Daoy (cell line): ENCODE measurements around the gene ZNF224. TPM values are rescaled to one million over a fixed set of nuclear protein-coding genes. Genes with fewer than 3 reads are reported as not detected.
A peak's percentile ranks its signal among the peaks of the same experiment; 100 is the strongest.
"Not testable (repeated sequence)": the region's sequence is repeated elsewhere in the genome, so short reads cannot be mapped to it uniquely, and the experiment has no call there.

ENCODE experiments used
- DNase-seq: peaks from one replicate; pipeline ENCODE4 v3.0.0-alpha.2; 2015; ENCODE audit warnings: low read depth
- total RNA-seq: library from RNA; depleted of rRNA; stranded (reverse); fragments of >200 nt; shearing (Covaris generic); gene quantifications from 2 replicates; pipeline ENCODE4 v1.2.3, GENCODE V29; 2014; rRNA removed

ZNF224 gene
- total RNA-seq = 10.9 and 11.2 TPM in 2 replicates

DNA sequence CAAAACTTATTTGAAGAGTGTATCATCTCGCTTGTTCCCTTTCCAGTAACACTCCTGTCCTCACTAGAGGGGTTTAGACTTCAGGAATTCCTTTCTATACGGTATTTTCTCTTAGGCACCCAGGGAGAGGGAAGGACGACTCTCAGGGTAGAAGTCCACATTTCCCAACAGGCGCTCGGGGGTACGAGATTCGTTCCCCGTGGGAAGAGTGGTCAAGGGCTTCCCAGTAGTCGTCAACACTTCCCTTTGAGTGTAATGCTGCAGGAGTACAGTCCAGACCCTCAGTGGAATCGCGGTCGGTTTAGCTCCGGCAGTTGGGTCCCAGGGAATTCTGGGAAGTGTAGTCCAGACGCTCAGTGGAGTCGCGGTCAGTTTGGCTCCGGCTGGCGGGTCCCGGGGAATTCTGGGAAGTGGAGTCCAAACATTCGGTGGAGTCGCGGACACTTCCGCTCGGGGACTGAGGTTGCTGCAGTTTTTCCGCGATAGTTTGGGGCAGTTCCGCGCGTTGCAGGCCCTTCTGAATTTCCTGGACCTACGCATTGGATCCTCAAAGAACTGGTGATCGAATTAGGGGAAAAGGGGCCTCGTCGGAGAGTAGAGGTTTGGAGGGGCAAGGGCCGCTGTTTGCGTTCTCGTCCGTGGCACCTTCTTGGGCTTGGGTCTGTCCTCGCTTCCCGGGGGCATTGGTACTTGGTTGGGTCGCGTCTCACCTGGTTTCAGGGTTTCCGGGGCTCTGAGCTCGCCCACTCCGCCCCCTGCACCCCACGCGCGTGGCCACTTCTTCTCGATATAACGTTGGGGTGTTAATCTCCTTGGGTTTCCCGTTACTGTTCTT, at the start of gene ZNF224:
Gene ZNF224 (plus strand): TSS at position 431 of the 835 bp plus-strand sequence. CDS start 3,513 bp downstream, outside the sequence.
- DNase-seq = peak; percentile 94

DNA sequence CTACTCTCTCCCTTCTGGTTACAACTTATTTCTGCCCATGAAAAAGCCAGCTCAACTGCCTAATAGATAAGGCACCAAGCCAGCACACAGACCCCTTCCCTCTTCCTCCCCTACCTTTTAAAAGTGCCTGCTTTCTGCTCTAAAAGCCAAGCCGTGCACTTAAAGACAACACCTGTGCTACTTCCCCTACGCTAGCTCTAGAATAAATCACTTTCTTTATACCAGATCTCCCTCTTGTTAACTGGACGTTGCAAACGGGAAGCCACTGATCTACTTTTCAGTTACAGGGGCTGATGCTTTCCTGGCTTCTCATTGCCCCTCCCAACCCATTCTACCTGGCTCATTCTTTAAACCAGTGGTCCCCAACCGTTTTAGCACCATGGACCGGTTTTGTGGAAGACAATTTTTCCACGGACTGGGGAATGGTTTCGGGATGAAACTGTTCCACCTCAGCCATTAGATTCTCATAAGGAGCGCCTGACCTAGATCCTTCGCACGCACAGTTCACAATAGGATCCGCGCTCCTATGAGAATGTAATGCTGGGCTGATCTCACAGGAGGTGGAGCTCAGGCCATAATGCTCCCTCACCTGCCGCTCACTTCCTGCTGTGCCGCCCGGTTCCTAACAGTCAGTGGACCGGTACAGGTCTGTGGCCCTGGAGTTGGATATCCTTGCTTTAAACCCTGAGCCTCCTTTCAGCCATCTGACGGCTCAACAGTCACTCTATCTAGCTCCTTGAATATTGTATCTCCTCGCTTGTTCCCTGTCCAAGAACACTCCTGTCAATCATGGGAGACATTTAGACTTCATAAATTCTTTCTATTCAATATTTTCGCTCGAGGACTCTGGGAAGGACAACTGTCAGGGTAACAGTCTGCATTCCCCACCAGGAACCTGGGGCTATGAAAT, 43.2 kb upstream of the ZNF224 start:
- peak; percentile 13 for DNase-seq

DNA sequence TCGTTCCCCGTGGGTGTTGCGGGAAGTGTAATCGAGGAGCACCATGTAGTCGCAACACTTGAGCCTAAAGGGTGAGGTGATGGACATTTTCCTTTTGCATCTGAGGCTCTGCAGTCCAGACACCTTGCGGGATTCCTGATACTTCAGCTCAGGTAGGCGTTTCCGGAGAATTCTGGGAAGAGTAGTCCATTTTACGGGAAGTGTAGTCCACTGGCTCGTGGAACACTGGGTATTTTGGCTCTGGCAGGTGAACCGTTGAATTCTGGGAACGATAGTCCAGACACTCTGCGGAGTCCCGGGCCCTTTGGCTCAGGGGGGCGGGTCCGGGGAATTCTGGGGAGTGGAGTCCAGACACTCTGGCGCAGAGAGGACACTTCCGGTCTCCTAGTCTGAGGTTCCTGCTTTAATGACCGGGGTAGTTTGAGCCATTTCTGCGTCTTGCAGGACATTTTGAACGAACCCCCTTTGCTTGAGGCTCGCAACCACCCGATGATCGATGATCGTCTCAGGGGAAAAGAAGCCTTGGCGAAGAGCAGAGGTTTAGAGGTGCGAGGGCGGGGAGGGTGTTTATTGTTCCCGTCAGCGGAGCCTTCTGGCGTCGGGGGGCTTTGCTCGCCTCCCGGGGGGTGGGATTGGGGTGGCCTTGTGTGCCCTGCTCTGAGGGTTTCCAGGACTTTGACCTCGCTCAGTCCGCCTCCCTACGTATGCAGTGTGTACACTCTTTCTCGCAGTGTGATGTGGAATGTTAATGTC, 42.3 kb upstream of the ZNF224 start, which contains the start of gene ZNF223:
Gene ZNF223 (plus strand): TSS at position 387 of the 753 bp plus-strand sequence. CDS start 3,141 bp downstream, outside the sequence.
- peak; percentile 94 for DNase-seq

DNA sequence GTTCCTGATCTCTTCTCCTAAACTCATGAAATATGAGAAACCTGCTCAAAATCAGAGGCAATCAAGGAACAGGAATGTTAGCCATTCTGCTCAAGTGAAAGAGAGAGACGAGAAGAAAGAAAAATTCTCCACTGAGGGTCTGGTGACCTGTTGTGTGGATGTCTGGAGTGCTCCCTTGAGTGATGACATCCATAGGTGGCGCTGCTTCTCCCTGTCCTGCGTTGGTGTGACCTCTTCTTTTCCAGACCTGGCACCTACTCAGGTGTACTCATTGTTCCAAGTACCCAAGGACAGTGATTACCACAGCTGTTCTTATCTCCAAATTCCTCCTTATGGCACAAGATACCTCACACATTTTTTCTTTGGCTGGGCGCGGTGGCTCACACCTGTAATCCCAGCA, 38.3 kb upstream of the ZNF224 start:
- DNase-seq = no peak

DNA sequence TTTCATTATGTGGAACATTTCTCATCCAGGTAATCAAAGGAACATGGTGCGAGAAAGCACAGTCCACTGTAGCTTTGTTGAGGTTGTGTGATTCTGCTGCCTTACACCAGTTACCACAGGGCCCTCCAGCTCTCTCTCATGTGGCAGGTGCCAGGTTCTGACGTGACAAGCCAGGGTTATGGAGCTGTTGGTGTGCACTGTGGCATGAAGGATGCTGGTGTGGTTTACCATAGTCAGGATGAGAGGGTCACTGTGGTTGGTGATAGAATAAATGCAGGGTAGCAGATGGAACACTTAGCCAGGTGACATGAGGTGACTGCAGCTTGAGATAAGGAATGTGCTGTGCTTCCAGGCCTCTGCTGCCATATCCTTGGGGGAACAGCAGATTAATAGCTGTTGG, 34.9 kb upstream of the ZNF224 start:
- DNase-seq = no peak

DNA sequence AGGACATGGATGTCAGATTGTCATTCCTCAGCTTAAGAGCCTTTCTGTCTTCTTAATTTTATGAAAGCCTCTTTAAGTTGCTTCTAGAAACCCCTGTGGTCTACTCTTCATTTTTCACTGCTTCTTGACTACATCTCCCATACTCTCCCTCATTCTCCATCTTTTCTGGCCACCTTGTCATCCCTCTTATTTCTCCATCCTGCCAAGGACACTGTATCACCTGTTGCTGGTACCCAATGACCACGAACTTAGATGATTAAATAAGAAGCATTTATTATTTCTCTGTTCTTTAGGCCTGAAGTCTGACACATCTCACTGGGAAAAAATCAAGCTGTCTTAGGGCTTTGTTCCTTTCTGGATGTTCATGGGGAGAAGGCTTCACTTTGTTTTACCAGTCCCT, 33.1 kb upstream of the ZNF224 start:
- no peak for DNase-seq

DNA sequence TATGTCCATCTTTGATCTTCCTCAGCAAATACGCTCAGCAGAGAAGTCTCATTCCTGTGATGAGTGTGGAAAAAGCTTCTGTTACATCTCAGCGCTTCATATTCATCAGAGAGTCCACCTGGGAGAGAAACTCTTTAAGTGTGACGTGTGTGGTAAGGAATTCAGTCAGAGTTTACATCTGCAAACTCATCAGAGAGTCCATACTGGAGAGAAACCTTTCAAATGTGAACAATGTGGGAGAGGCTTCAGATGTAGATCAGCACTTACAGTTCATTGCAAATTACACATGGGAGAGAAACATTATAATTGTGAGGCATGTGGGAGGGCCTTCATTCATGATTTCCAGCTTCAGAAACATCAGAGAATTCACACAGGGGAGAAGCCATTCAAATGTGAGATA, 27.9 kb upstream of the ZNF224 start:
- DNase-seq = no peak

DNA sequence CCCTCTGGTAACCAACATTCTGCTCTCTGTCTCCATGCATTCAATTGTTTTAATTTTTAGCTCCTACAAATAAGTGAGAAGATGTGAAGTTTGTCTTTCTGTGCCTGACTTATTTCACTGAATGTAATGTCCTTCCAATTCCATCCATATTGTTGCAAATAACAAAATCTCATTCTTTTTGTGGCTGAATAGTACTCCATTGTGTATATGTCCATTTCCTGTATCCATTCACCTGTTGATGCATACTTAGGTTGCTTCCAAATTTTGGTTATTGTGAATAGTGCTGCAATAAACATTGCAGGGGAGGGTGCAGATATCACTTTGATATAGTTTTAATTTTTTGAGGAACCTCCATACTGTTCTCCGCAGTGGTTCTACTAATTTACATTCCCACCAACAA, 24.7 kb upstream of the ZNF224 start:
- no peak for DNase-seq

DNA sequence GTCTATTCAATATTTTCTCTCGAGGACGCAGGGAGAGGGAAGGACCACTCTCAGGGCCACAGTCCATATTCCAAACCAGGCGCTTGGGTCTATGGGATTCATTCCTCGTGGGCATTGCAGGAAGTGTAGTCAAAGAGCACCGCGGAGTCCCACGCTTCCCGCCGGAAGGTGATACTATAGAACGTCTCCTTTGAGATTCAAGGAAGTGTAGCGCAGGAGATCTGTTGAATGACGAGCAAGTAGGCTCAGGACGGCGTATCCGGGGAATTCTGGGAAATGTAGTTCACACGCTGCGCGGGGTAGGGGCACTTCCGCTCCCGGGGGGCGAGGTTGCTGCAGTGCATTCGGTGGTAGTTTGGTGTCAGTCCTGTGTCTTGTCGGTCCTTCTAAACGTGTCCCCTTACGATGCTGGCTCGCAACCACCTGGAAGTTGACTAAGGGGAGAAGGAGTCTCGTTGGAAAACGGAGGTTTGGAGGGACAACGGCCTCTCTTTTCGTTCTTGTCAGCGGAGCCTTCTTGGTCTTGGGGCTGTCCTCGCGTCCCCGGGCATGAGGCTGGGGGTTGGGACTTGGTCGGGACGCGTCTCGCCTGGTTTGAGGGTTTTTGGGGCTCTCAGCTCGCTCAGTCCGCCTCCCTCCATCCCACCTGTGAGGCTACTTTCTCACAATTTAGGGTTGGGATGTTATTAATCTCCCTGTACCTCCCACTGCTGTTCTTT, 22.2 kb upstream of the ZNF224 start, which contains the start of gene ZNF284:
Gene ZNF284 (plus strand): TSS at position 336 of the 719 bp plus-strand sequence. CDS start 4,231 bp downstream, outside the sequence.
- DNase-seq = peak; percentile 90

DNA sequence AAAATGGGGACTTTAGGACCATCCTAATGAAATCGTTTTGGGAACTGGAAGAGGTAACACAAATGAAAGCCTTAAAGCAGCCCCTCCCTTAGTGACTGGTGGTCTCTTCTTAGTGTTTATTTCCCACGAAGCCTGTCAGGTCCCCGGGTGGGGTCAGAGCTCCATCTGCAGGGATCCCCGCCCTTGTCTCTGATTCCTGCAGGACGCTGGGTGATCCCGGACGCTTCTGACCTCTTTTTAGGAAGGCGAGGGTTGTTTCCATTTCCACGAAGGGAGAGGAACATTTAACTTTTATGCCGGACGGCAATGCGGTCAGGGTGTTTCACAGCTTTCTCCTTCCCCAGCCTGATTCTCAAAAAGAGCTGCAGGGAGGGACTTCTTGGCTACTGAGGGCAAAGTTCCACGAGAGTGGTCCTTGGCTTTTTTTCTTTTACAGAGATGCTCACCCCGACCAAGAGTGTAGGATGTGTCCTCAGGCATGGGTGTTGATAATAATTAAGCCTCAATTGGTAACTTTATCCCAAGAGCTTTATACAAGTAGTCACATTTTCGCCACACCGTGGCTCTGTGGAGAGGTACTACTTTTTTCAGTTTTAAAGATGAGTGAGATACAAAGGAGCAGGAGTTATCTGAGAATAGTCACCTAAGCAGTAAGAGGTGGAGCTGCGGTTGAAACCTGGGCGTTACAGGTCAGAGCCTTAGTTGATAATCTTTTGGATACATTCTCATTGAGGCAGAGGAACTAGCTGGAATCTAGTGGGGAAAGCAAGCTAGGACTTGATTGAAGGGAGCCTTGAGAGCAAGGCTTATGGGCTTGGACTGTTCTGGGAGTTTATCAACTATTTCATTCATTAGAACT, 21.4 kb upstream of the ZNF224 start:
- no peak for DNase-seq

DNA sequence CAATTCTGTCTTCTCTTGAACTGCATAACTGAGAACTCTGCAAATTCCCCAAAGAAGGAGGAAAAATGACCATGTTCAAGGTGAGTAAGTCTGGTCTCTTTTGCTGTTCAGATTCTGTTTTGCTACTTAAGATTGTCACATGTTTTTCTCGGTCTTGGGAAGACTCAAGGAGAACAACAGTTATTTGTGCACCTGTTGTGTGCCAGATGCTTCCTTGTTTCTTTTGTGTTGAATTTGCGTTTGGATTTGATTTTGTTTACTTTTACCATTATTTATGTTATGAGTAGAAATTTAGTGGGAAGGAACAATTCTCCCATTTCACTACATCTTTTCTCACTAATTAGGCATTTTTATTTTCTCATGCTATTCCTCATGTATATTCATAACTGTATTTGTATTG, 17.8 kb upstream of the ZNF224 start:
- no peak for DNase-seq

DNA sequence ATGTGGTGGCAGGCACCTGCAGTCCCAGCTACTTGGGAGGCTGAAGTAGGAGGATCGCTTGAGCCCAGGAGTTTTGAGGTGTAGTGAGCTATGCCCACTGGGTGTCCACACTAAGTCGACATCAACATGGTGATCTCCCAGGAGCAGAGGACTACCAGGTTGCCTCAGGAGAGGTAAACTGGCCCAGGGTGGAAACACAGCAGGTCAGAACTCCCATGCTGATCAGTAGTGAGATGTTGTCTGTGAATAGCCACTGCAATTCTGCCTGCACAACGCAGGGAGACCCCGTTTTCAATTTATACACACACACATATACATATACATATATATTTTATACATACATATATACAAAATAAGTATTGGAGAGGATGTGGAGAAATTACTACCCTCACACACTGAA, 2.1 kb upstream of the ZNF224 start:
- DNase-seq = no peak

DNA sequence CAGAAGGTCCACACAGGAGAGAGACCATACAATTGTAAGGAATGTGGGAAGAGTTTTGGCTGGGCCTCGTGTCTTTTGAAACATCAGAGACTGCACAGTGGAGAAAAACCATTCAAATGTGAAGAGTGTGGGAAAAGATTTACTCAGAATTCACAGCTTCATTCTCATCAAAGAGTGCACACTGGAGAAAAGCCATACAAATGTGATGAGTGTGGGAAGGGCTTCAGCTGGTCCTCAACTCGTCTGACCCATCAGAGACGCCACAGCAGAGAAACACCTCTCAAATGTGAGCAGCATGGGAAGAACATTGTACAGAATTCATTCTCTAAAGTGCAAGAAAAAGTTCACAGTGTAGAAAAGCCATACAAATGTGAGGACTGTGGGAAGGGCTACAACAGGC, 13.6 kb downstream of the ZNF224 start:
- no peak for DNase-seq

DNA sequence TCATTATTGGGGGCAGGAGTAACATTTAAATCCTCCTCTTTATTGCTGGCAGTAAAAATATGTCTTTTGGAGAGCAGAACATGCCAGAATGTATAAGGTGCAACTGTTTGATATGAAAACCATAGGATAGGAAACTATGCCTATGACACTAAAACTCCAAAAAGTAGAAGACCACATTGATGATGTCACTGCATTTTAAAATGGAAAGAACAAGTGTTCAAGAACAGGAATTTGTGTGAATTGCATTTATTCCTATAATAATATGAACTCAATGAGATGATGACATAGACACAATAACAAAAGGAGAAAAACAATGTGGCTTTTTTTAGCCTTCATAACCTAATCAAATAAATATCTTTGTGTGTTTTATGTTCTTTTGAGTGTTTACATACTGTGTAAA, 15.3 kb downstream of the ZNF224 start:
- no peak for DNase-seq

DNA sequence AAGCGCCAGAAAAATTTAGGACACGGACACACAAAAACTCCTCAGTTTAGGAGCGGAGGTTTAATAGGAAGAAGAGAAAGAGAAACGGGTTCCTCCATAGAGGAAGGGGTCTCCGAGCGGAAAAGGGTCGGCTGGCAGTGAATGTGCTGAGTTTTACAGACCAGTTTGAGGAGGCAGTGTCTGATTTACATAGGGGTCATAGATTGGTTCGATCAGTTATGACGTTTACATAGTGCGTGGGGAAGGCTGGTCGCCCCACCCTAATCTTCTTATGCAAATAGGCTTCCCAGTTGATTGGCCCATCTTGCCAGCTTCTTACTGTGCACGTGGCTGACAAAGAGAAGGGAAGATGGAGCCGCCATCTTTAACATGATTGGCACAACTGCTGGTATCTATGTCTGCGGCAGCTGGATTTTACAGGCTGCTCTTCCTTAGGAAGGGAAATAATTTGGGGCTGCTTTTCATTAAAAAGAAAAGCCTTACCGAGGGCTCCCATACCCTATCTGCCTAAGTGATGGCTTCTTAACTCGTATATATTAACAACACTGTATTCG, 17.8 kb downstream of the ZNF224 start:
- DNase-seq = peak; percentile 67

DNA sequence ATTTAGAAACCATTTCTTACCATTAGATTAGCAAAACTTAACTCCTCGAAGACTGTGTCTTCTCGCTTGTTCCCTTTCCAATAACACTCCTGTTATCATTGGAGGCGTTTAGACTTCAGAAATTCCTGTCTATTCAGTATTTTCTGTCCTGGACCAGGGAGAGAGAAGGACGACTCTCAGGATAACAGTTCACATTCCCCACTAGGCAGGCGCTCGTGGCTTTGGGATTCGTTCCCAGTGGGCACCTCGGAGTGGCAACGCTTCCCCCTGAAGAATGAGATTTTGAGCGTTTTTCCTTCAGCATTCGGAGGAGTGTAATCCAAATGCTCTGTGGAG, 18.6 kb downstream of the ZNF224 start:
- DNase-seq = no peak

DNA sequence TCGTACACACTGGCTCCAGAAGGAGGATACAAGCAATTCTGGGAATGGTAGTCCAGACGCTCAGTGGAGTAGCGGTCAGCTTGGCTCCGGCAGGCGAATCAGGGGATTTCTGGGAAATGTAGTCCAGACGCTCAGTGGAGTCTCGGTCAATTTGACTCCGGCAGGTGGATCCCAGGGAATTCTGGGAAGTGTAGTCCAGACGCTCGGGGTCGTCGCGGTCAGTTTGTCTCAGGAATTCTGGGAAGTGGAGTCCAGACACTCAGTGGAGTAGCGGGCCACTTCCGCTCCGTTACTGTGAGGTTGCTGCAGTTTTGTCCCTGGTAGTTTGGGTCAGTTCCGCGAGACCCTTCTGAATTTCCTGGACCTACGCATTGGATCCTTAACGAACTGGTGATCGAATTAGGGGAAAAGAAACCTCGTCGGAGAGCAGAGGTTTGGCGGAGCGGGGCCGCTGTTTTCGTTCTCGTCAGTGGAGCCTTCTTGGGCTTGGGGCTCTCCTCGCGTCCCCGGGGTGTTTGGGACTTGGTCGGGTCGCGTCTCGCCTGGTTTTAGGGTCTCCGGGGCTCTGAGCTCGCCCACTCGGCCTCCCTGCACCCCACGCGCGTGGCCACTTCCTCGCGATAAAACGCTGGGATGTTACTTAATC, 19.1 kb downstream of the ZNF224 start, which contains the start of gene ZNF225:
Gene ZNF225 (plus strand): TSS at position 262 of the 646 bp plus-strand sequence. CDS start 2,429 bp downstream, outside the sequence.
- peak; percentile 97 for DNase-seq

DNA sequence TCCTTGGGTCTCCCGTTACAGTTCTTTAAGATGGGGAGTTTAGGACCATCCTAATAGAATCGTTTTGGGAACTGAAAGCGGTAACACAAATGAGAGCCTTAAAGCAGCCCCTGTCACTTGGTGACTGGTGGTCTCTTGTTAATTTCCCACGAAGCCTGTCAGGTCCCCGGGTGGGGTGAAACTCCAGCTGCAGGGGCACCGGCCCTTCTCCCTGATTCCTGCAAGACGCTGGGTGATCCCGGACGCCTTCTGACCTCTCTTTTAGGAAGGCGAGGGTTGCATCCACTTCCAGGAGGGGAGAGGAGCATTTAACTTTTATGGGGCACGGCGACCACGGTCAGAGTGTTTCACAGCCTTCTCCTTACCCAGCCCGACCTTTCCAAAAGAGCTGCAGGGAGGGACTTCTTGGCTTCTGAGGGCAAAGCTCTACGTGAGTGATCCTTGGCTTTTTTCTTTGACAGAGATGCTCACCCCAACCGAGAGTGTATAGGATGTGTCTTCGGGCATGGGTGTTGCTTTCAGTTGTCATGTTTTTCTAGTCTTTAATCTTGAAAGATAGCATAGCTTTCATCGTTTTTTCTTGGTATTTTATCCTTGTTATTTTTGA, 19.7 kb downstream of the ZNF224 start:
- peak; percentile 3 for DNase-seq

DNA sequence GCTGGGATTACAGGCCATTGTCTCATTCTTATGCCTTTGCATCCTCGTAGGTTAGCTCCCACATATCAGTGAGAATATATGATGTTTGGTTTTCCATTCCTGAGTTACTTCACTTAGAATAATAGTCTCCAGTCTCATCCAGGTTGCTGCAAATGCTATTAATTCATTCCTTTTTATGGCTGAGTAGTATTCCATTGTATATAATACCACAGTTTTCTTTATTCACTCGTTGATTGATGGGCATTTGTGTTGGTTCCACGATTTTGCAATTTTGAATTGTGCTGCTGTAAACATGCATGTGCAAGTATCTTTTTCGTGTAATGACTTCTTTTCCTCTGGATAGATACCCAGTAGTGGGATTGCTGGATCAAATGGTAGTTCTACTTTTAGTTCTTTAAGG, 27.0 kb downstream of the ZNF224 start:
- not testable (repeated sequence) for DNase-seq
